ENCODE measurements around the gene CPM.
"Not testable (repeated sequence)": the region's sequence is repeated elsewhere in the genome, so short reads cannot be mapped to it uniquely, and the experiment has no call there.

CPM gene

GRCh38 chr12:68803948-68804656 is 128.9 kb downstream of the CPM start:
- no peak for DNase-seq

- peak; percentile 38 for DNase-seq
Observed at GRCh38 chr12:68802911-68803651, 129.9 kb downstream of the CPM start.

- not testable (repeated sequence) for DNase-seq
Observed at GRCh38 chr12:68802372-68802745, 130.6 kb downstream of the CPM start.
